GM23338 (cell line): ENCODE data around the gene CD74. TPM values are rescaled to one million over a fixed set of nuclear protein-coding genes. Genes with fewer than 3 reads are reported as not detected.

Source experiments
- ATAC-seq: fragments of 200-7000 bp; cut with Tn5 transposase; 3 replicates; pipeline ENCODE4 v1.9.1; 2020
- DNase-seq: peaks from one replicate; pipeline ENCODE4 v3.0.0-alpha.2; 2015; ENCODE audit warnings: low spot score
- H2AFZ ChIP-seq: fragments of 200-600 bp; sonication (generic); 2 replicates; pipeline ENCODE4 v1.8.0; 2016; ENCODE audit warnings: antibody characterized with exemption, mild to moderate bottlenecking, moderate library complexity
- H3F3A ChIP-seq: fragments of 200-600 bp; sonication (generic); replicated peaks from 2 replicates; pipeline ENCODE4 v1.8.0; 2017; ENCODE audit warnings: antibody characterized with exemption, mixed run types, low read depth
- H3K27ac ChIP-seq: fragments of 200-600 bp; sonication (generic); 2 replicates; pipeline ENCODE4 v1.6.1; 2016; ENCODE audit warnings: low read depth
- H3K27me3 ChIP-seq: fragments of 200-600 bp; sonication (generic); 2 replicates; pipeline ENCODE4 v1.8.0; 2016; ENCODE audit warnings: mild to moderate bottlenecking, mixed run types, moderate library complexity; ENCODE audit not compliant: insufficient read depth
- H3K36me3 ChIP-seq: fragments of 200-600 bp; sonication (generic); 2 replicates; pipeline ENCODE4 v1.8.0; 2016; ENCODE audit warnings: mild to moderate bottlenecking; ENCODE audit not compliant: insufficient read depth
- H3K4me1 ChIP-seq: fragments of 200-600 bp; sonication (generic); 2 replicates; pipeline ENCODE4 v1.8.0; 2016; ENCODE audit warnings: mild to moderate bottlenecking, moderate library complexity; ENCODE audit not compliant: insufficient read depth
- H3K4me2 ChIP-seq: fragments of 200-600 bp; sonication (generic); 2 replicates; pipeline ENCODE4 v1.7.1; 2017; ENCODE audit warnings: mixed run types
- H3K4me3 ChIP-seq: fragments of 200-600 bp; sonication (generic); 2 replicates; pipeline ENCODE4 v1.6.1; 2016; ENCODE audit warnings: mixed run types
- H3K79me2 ChIP-seq: fragments of 200-600 bp; sonication (generic); replicated peaks from 2 replicates; pipeline ENCODE4 v1.8.0; 2017; ENCODE audit warnings: mild to moderate bottlenecking; ENCODE audit not compliant: insufficient read depth
- H3K9me2 ChIP-seq: fragments of 200-600 bp; sonication (generic); 2 replicates; pipeline ENCODE4 v1.8.0; 2017; ENCODE audit not compliant: insufficient read depth
- H4K20me1 ChIP-seq: fragments of 200-600 bp; sonication (generic); replicated peaks from 2 replicates; pipeline ENCODE4 v1.8.0; 2017; ENCODE audit warnings: mild to moderate bottlenecking; ENCODE audit not compliant: insufficient read depth
- H3K27ac Mint-ChIP-seq: 2 replicates; pipeline ENCODE4 v1.8.0; 2020; ENCODE audit warnings: inconsistent platforms, mild to moderate bottlenecking, moderate library complexity, mixed read lengths
- H3K27me3 Mint-ChIP-seq: 3 replicates; pipeline ENCODE4 v1.8.0; 2022; ENCODE audit warnings: low read depth, mild to moderate bottlenecking, moderate library complexity, mixed read lengths, inconsistent platforms; ENCODE audit not compliant: insufficient read depth, poor library complexity
- H3K36me3 Mint-ChIP-seq: 3 replicates; pipeline ENCODE4 v1.8.0; 2021; ENCODE audit warnings: low read depth, mild to moderate bottlenecking, inconsistent platforms, moderate library complexity, mixed read lengths
- H3K4me1 Mint-ChIP-seq: 3 replicates; pipeline ENCODE4 v1.8.0; 2020; ENCODE audit warnings: mild to moderate bottlenecking, inconsistent platforms, mixed read lengths
- H3K4me3 Mint-ChIP-seq: 3 replicates; pipeline ENCODE4 v1.8.0; 2021; ENCODE audit warnings: moderate library complexity, mild to moderate bottlenecking, inconsistent platforms, mixed read lengths
- H3K9me3 Mint-ChIP-seq: 3 replicates; pipeline ENCODE4 v1.8.0; 2020; ENCODE audit warnings: moderate library complexity, mild to moderate bottlenecking, inconsistent platforms, mixed read lengths
- CREB1 ChIP-seq: fragments of 250-450 bp; sonication (Bioruptor Pico); IDR thresholded peaks from 2 replicates; pipeline ENCODE4 v1.5.0; 2020; ENCODE audit warnings: low read depth, mild to moderate bottlenecking, moderate library complexity
- ETS1 ChIP-seq: IDR thresholded peaks from 2 replicates; pipeline ENCODE4 v1.6.1; 2016; ENCODE audit warnings: antibody characterized with exemption
- JUNB ChIP-seq: IDR thresholded peaks from one replicate; pipeline ENCODE4 v1.6.1; 2016; ENCODE audit warnings: antibody characterized with exemption; ENCODE audit not compliant: unreplicated experiment
- NANOG ChIP-seq: IDR thresholded peaks from 2 replicates; pipeline ENCODE4 v1.6.1; 2016; ENCODE audit warnings: antibody characterized with exemption, borderline replicate concordance
- POLR2AphosphoS5 ChIP-seq: IDR thresholded peaks from 2 replicates; pipeline ENCODE4 v1.6.1; 2016; ENCODE audit warnings: antibody characterized with exemption, low read depth
- REST ChIP-seq: IDR thresholded peaks from one replicate; pipeline ENCODE4 v1.6.1; 2018; ENCODE audit warnings: antibody characterized with exemption; ENCODE audit not compliant: unreplicated experiment
- ZNF114 ChIP-seq: fragments of 250-450 bp; sonication (Bioruptor Pico); IDR thresholded peaks from 2 replicates; pipeline ENCODE4 v1.5.0; 2020; ENCODE audit warnings: mild to moderate bottlenecking, moderate library complexity
- ZNF331 ChIP-seq: fragments of 250-450 bp; sonication (Bioruptor Pico); IDR thresholded peaks from 2 replicates; pipeline ENCODE4 v1.5.0; 2020; ENCODE audit warnings: low read depth, mild to moderate bottlenecking, moderate library complexity
- ZNF462 ChIP-seq: fragments of 250-450 bp; sonication (Bioruptor Pico); IDR thresholded peaks from 2 replicates; pipeline ENCODE4 v1.5.0; 2020; ENCODE audit warnings: mild to moderate bottlenecking, moderate library complexity
- polyA plus RNA-seq: library from polyadenylated mRNA; unstranded; fragments of >200 nt; fragmentation: Nextera tagmentation; extraction: Ambion mirVana; gene quantifications from 2 replicates; pipeline ENCODE4 v1.2.1, GENCODE V29; 2016
- total RNA-seq: library from RNA; depleted of rRNA; stranded (reverse); fragments of >200 nt; shearing (Covaris generic); gene quantifications from 2 replicates; pipeline ENCODE4 v1.2.3, GENCODE V29; 2014

CD74 gene
- total and polyA plus RNA-seq, 2 experiments from 2014 or later, result 49.8 to 98.4 TPM

- no peaks in the 10 kb centered on the region; the same call in 2 of the 3 replicates for H3K4me1 Mint-ChIP-seq
- H3K36me3 Mint-ChIP-seq, result peaks cover 95% of the 10 kb centered on the region
- H3K27ac ChIP-seq, result no peak overlapping the region
These were observed 18.6 kb downstream of the CD74 start for GRCh38 chr5:150394131-150394530.

GRCh38 chr5:150393096-150393645 lies 19.5 kb downstream of the CD74 start:
- Mint-ChIP-seq H3K4me1 (no peaks in the 10 kb centered on the region; the same call in 2 of the 3 replicates), H3K36me3 (peaks cover 93% of the 10 kb centered on the region), H3K27me3 (peaks cover 2% of the 10 kb centered on the region), H3K4me3 (no peak overlapping the region), H3K9me3 (no peaks in the 10 kb centered on the region), H3K27ac (no peak overlapping the region)
- H3F3A ChIP-seq, result 0 out of 2 replicates have a peak, but pooled peaks cover 2% of the 10 kb centered on the region
- H3K4me2 ChIP-seq, result no peak overlapping the region
- ATAC-seq (no peak), DNase-seq (no peak)
- no peaks in the 10 kb centered on the region for H3K9me2 ChIP-seq
- H3K27me3 ChIP-seq, result no peaks in the 10 kb centered on the region
- H2AFZ ChIP-seq, result no peak overlapping the region
- H3K4me1 ChIP-seq, result no peaks in the 10 kb centered on the region
- no peak overlapping the region for H3K27ac ChIP-seq
- H3K79me2 ChIP-seq, result no peaks in the 10 kb centered on the region
- H4K20me1 ChIP-seq, result peaks cover 12% of the 10 kb centered on the region
- peaks cover 48% of the 10 kb centered on the region for H3K36me3 ChIP-seq
- H3K4me3 ChIP-seq, result no peak overlapping the region
- no peak for TF ChIP-seq ZNF462 (CRISPR knock-in tag)
- no peak for TF ChIP-seq CREB1
- TF ChIP-seq JUNB, result no peak
- TF ChIP-seq NANOG, result no peak
- no peak for TF ChIP-seq POLR2AphosphoS5
- TF ChIP-seq REST, result no peak
- TF ChIP-seq ZNF114, result no peak
- TF ChIP-seq ETS1, result no peak

More at GRCh38 chr5:150394131-150394530, 18.6 kb downstream of the CD74 start:
- peaks cover 44% of the 10 kb centered on the region for H3K36me3 ChIP-seq
- no peaks in the 10 kb centered on the region for H3K79me2 ChIP-seq
- ATAC-seq (no peak), DNase-seq (no peak)
- H3K4me3 Mint-ChIP-seq, result no peak overlapping the region
- no peak overlapping the region for H3K4me2 ChIP-seq
- H3K4me1 ChIP-seq, result no peaks in the 10 kb centered on the region
- H3K27ac Mint-ChIP-seq, result no peak overlapping the region
- TF ChIP-seq ZNF331 (CRISPR knock-in tag), result no peak
- H2AFZ ChIP-seq, result no peak overlapping the region
- no peaks in the 10 kb centered on the region for H3K9me2 ChIP-seq
- H3K9me3 Mint-ChIP-seq, result no peaks in the 10 kb centered on the region
- no peak overlapping the region for H3K4me3 ChIP-seq
- no peaks in the 10 kb centered on the region for H3K27me3 ChIP-seq
- H4K20me1 ChIP-seq, result peaks cover 7% of the 10 kb centered on the region; the same call in 1 of the 2 replicates
- 0 out of 2 replicates have a peak, but pooled peaks cover 2% of the 10 kb centered on the region for H3F3A ChIP-seq
- peaks cover 4% of the 10 kb centered on the region for H3K27me3 Mint-ChIP-seq
